Inflammatory macrophage treated with lipopolysaccharide for 4 hours (primary cell): ENCODE results near the gene ZNF888.
A peak's percentile ranks its signal among the peaks of the same experiment; 100 is the strongest.
"Not testable (repeated sequence)": the region's sequence is repeated elsewhere in the genome, so short reads cannot be mapped to it uniquely, and the experiment has no call there.

Experiments
- DNase-seq: peaks from one replicate; pipeline ENCODE4 v3.0.0-alpha.2; 2020

ZNF888 gene

GRCh38 chr19:52941523-52941922 lies 18.3 kb upstream of the ZNF888 start:
- not testable (repeated sequence) for DNase-seq

GRCh38 chr19:52940905-52941304 lies 17.7 kb upstream of the ZNF888 start:
- not testable (repeated sequence) for DNase-seq

- DNase-seq = no peak
These were observed 15.5 kb upstream of the ZNF888 start for GRCh38 chr19:52938761-52939160.

GRCh38 chr19:52936954-52937325 lies 13.7 kb upstream of the ZNF888 start:
- no peak for DNase-seq

GRCh38 chr19:52936151-52936953 lies 13.1 kb upstream of the ZNF888 start:
- peak; percentile 42 for DNase-seq

GRCh38 chr19:52935434-52935833 lies 12.2 kb upstream of the ZNF888 start:
- DNase-seq = peak; percentile 45

GRCh38 chr19:52924641-52925040 lies 1.4 kb upstream of the ZNF888 start:
- DNase-seq = peak; percentile 37

GRCh38 chr19:52923778-52924593 lies 758 bp upstream of the ZNF888 start:
- DNase-seq = peak; percentile 95

- DNase-seq = no peak
These were observed 5.7 kb downstream of the ZNF888 start for GRCh38 chr19:52917531-52917930.

GRCh38 chr19:52910648-52911047 lies 12.6 kb downstream of the ZNF888 start:
- DNase-seq = peak; percentile 5

GRCh38 chr19:52904052-52904780 lies 19.0 kb downstream of the ZNF888 start:
- not testable (repeated sequence) for DNase-seq

- DNase-seq = no peak
These were observed 21.4 kb downstream of the ZNF888 start for GRCh38 chr19:52901842-52902241.

- DNase-seq = not testable (repeated sequence)
These were observed 24.6 kb downstream of the ZNF888 start for GRCh38 chr19:52898596-52898995.

- no peak for DNase-seq
These were observed 25.1 kb downstream of the ZNF888 start for GRCh38 chr19:52898101-52898500.

GRCh38 chr19:52897138-52897935 lies 25.9 kb downstream of the ZNF888 start, which contains the start of gene ZNF320:
ZNF320 (minus strand) TSS chr19:52897635; CDS start chr19:52890255, 7,380 bp downstream.
- peak; percentile 97 for DNase-seq

GRCh38 chr19:52896431-52897137 lies 26.6 kb downstream of the ZNF888 start:
- peak; percentile 27 for DNase-seq

- no peak for DNase-seq
These were observed 31.9 kb downstream of the ZNF888 start for GRCh38 chr19:52891336-52891735.

- no peak for DNase-seq
These were observed 33.3 kb downstream of the ZNF888 start for GRCh38 chr19:52889931-52890330.

- no peak for DNase-seq
These were observed 34.2 kb downstream of the ZNF888 start for GRCh38 chr19:52889076-52889475.

GRCh38 chr19:52880895-52881389 lies 42.3 kb downstream of the ZNF888 start:
- no peak for DNase-seq

- DNase-seq = not testable (repeated sequence)
These were observed 50.2 kb downstream of the ZNF888 start for GRCh38 chr19:52872996-52873395.
